ENCODE data around the gene NXPH1.

NXPH1 gene

DNA sequence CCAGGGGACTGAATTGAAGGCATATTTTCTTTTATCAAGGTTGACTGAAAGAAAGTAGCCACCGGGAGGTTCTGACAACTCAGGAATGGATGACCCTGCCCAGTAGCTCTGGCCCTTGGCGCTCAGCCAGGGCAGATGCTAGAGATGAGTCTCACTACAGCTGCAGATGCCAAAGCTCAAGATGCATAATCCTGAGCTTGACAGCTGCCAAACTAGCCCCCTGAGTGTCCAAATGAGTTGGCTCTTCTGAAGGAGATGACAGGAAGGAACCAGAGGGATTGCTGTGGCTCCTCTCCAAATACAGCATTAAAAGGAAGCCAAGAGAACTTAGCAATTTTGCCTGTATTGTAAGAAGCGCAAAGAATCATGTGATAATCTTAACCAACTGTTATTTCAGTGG lies 78.4 kb downstream of the NXPH1 start:
- no peak for DNase-seq

DNA sequence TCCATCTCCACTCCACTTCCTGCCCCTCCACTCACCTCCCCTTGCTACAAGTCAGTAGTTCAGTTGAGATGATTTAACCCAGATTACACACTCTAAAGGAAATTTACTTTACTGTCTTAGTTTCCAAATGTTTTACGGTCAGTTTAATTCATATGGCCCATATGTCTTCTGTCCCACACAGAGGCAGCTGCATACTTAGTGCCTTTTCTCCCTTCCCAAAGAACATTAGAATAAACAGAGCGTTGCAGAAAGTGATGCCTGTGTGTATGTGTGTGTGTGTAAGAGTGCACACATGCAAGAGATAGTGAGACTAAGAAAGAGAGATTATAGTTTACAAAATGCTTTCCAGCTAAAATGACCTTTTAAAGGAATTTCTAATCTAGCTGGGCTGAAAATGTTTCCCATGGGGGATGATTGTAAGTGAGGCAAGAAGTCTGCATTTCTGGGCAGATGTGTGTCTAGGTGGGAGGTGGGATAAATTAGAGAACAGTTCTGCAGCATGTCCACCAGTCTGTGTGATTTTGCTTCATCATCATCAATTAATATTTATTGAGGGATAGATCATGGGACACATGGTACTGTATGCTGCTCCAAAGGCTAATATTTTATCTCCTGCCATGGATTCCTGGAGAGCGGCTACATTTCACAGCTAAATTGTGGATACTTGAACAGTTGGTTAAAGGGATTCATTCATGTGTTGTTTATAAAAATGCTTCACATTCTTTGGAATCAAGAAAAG lies 81.5 kb downstream of the NXPH1 start:
- no peak for DNase-seq

DNA sequence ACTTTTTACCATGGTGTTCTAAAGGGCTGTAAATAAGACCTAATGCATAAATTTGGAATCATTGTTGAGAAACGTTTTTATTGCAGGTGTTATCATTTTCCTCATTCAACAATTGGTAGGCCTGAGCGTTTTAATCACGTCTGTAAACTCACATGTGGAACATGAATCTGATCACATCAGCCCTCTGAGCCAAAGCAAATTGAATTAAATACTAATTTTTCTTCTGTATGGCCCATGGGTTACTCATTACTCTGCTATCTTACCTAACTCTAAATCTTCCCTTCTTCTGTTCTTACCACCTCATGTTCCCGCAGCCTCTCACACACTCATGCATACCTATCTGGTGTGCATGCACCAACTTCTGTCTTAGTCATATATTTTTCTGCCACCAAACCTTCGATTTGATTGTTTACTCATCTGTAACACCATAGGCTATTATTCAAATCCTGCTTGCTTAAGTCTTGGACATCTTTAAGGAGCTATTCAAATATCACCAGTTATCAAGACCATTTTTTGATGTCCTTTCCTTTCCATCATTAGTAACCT lies 82.3 kb downstream of the NXPH1 start:
- DNase-seq, result no peak

DNA sequence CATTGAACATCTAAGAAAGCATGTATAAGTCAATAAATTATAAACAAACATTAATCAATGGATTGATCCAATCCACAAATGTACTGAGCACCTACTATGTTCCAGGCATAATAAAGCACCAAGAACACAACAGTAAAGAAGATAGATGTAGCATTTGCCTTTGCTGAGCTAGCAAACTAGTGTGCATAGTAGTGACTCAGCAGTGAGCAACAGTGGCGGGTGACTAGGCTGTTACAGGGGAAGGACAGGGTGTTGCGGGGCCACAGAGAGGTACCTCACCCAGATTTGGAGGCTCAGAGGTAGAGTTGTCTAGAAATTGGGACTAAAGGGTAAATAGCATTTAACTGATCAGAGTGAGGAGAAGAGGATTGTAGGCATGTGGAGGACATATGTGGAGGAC lies 83.6 kb downstream of the NXPH1 start:
- DNase-seq, result no peak

DNA sequence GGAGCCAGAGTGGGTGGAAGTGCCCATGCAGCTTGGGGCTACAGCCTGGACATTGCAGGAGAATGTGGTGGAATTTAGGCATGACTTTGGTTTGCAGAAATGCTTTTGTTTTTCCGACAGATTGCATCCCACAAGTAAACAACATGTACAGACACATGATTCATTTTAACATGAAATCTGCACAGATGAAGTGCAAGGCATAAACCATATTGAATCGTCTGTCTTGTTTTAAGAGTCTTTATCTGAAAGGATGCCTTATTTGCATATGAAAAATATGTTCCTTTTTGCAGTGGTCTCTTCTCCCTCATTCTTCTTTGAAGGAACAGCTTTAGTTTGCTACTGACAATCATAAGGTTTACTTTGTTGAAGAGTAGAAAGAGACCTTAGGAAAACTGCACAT lies 94.9 kb downstream of the NXPH1 start:
- DNase-seq, result no peak

DNA sequence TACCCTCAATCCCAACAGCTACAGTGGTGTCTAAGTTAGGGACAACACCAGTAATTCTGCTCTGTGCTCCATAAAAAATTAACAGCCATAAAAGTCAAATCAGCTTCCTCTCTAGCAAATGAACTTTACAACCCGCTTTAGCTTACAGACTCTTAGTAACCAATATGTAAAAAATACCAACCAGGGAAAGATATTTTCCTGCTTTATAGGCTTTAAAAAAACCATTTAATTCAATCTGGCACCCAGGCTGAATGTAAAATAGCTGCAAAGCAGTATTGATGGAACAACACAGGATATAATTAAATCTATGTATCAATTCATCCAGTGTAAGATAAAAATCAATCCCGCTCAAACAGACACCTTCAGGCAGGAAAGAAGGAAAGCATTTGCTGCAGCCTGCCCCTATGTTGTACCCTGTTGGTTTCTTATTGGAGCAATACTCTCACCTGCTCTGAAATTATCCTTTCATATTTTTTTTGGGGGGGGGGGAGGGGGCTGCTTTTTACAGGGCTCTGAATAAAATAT lies 98.6 kb downstream of the NXPH1 start:
- DNase-seq, result no peak

DNA sequence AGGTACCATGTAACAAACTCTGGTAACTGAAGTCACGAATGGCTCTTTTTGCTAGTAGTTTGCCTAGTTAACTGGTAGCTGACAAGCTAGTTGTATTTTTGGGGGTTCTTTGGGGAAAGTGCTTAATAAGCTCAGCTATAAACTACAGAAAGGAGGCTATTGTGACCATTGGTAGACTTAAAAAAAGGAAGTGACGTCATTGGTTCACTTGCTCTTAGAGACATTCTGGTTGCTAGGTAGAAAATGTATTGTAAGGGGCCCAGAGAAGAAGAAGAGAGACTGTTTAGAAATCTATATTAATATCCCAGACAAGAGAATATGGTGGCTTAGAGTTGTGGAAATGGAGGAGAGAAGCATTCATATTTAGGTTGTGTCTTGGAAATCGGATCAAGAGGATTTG lies 103.0 kb downstream of the NXPH1 start:
- no peak for DNase-seq

DNA sequence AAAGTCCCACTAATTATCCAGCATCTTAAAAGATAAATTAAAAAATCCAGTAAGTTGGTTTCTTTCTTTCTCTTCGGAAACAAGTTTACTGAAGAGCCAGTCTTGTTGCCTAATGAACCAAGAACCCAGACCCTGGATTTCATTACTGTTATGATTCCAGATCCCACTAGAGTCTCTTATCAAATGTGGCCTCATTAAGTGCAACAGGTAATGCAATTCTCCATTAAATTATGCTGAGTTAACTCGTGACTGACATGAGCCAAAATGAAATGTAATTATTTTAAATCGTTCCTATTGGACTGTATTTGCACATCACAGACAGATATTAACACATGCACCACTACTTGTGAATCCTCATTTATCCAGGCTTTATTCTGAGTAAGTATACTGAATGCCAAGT lies 115.6 kb downstream of the NXPH1 start:
- DNase-seq, result no peak

DNA sequence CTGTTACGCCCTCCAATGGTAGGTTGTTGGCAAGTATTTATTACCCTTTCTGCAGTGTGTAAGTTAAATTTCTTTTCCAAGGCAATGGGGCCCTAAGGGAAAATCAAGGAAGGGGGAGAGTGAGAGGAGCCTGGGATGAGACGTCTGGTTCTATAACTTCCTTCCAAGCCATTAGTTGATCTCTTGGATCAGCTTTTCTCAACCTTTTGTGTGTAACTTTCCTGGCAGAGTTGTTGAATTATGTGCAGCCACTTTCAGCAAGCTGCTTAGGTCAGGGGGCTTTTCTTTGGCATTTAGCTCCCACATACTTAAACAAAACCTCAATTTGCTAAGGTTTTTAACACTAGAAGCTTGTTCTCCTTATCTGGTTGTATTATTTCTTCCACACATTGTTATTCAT lies 127.1 kb downstream of the NXPH1 start:
- no peak for DNase-seq

DNA sequence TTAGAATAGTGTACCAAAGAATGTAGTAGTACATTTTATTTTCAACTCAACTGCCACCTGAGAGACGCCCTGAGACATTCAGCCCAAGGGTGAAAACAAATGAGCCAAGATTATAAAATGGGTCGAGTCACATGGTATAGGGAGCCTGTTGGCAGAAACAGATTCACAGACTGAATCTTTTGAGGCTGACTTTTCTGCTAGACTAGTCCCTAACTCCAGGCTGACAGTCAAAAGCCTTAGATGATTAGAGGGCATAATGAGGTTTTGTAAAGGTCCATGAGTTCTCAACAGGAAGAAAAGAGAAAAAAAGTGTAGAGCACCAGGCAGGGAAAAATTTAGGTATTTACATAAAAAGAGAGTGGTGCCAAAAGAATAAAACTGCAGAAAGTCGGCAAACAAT lies 128.0 kb downstream of the NXPH1 start:
- DNase-seq, result no peak

DNA sequence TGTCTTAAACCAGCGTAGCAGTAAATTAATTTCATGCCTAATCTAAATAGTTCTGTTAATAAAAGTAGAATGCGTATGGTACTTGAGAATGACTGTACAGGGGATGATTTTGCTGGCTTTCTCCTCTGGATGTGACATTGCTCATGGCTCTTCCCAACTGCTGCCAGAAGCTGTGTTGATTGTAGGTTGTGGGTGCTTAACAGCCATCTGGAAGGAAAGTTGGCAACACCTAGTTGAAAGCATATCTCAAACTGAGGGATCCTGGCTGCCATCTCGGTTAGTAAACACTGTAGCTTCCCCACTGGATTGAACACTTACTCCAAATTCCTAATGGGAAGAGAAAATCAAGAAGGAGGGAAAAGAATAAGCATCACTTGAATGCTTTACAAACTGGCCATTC lies 130.9 kb downstream of the NXPH1 start:
- DNase-seq, result peak; percentile 78

DNA sequence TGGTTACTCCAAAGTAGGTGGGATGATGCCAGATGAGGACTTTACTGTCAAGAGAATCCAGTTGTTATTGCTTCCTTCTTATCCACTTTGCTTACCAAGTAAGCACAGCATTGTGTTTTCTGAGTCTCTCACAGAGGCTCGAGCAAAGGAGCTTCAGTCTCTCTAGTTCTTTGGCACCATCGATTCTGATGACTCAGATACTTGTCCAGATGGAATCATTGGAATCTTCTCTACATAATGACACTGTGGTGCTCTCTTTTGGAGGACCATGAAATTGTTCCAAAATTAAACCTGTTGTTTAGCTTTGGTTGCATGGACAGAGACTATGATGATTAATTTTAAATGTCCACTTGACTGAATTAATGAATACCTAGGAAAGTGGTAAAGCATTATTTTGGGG lies 132.6 kb downstream of the NXPH1 start:
- DNase-seq, result no peak

DNA sequence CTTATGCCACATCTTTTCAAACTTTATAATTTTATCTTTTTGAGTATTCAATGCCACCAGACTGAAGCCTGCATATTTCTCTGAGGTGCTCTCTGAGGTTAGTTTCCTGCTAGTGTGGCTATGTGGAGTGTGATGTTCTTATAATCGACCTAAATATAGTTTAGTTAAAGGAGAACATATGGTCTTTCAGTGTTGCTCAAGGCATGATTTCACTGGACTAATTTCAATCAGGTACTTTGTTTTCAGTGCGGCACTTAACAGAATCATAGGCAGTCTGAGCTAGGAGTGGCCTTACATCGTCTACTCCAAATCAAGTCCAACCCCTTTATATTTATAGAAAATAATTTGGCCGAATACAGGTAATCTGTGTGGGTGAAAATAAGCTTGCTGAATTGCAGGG lies 134.2 kb downstream of the NXPH1 start:
- no peak for DNase-seq

DNA sequence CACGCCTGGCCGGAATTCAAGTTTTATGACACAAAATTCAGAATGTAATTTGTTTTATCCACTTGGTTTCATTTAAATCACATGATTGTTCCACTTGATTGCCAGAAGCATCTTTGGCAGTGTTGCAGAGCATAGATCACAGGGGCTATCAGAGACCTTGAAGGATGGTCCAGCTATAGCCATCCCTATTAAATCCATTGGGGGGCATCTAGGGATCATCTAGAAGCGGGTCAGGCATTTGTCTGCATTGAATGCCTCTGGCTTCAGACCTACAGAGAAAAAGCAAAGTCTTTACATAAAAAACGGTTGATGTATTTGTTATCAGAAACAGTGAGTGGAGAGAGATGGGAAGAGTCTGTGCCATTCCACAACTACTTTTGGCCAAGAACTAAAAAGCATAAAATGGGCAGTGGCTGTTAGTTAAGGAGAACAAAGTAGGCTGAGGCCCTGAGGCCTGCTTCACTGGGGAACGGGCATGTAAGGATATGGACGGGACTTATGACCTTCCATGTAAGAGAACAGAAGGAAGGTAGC lies 146.3 kb downstream of the NXPH1 start:
- no peak for DNase-seq

DNA sequence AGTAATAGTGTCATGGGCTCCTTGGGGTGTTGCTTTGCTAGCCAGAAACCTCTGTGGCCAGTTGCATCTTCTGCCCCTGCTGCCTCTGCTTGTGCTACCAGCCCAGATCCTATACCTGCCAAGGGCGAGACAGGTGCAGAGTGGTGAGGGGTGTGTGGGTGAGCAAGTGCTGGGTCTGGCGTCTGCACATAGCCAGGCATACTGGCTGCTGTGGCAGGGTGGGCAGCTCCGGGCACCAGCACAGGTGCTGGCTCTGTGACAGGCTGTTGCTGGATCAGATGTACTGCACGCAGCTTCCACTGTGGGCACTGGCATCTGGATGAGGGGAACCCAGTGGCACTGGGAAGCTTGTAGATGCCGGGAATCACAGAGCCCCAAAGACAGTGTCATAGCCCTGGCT lies 148.4 kb downstream of the NXPH1 start:
- DNase-seq, result no peak

DNA sequence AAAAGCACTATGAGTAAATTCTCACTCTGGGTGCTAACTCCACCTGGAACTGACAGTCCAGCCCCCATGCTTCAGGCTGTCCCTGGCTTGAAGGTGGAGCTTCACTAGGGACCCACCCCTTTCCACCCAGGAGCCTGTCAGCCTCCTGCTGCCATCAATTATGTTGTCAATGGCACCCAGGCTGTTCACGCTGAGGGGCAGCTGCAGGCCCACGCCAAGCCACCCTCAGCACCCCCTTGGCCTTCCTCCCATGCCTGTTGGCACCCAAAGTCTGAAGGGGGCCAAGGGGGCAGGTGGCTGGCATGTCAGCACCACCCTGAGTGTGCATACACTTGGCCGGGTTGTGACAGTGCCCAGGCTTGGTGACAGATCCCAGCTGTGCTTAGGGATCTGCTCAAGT lies 149.3 kb downstream of the NXPH1 start:
- DNase-seq, result no peak

DNA sequence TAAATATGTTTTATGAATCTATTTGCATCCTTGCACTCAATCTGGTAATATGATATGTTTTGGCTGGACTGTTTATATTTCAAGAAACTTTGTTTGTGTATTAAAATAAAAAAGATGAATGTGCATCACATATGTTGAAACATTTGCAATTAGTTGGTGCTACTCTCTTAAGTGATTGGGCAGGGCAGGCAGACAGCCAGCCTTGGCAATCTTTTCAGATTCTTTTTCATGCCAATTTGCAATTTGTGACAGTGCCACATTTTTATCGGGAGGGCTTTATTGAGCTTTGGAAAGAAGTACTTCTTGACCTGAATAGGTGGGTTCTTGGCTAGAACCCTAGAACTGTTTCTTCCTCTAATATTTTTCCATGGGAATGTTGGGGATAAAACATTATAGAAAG lies 152.2 kb downstream of the NXPH1 start:
- DNase-seq, result no peak

DNA sequence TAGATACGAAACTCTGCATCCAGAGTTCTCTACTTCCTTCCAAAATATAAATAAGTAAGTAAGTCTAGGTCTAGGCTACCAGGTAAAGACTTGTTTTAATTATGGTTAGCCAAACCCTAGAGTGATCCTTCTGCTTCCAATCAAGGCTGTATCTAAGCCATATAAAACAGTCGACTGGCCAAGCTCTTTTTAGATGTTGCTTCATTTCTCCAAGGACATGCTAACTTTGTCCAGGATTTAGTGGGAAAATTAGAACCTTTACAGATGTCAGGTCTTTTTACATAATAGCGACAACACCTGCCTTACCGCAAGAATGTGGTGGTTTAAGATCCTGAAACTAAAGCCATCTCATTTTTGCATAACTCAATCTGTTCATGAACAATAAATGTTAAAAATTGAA lies 156.8 kb downstream of the NXPH1 start:
- no peak for DNase-seq

DNA sequence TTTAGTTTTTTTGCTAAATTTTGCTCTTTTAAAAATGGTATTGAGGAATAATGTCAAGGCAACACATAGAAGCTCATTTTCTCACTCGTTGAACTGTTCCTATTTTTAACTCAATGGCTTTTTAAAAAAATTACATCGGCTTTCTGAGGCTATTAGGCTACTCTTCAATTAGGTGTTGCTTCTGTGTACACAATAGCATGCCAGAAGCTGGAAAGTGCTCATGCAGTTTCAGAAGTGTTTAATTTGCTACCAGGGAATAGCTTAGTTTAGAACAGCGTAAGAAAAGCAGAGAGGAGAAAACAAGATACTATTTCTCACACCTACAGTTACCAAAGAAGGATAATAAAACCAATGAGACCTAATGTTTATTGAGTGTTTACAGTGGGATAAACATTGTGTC lies 157.4 kb downstream of the NXPH1 start:
- DNase-seq, result no peak

DNA sequence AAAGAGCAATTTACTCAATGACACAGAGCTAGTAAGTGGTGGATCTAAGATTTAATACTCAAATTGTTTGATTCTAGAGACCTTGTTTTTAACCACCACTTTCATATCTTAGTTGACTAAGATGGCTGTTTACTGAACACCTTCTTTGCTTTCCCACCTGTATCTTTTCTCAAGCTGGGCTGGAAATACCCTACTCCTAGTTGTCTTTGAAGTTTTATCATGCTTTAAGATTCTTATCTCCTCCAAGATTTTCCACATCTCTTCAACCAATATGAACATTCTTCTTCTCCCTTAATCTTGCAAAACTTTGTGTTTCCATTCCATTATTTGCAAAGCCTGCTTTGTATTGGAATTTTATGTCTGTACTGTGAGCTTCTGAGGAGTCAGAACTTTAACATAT lies 157.9 kb downstream of the NXPH1 start:
- DNase-seq, result no peak

DNA sequence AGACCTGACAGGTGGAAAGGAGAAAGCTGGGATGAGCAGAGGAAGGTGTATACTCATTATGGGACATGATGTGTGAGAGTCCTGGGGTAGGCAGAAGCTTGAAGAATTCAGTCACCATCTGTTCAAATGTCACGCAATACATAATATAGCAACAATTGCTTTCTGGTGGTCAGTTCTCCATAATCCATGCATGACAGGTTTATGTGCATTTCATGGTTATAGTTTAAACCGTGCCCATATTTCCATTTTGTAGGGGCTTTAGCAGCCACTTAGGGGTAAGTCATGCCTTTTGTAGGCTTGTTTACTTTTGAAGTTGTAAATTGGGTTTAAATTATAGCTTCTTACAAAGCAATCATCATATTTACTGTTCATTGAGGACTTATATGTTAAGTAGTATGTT lies 158.8 kb downstream of the NXPH1 start:
- no peak for DNase-seq

DNA sequence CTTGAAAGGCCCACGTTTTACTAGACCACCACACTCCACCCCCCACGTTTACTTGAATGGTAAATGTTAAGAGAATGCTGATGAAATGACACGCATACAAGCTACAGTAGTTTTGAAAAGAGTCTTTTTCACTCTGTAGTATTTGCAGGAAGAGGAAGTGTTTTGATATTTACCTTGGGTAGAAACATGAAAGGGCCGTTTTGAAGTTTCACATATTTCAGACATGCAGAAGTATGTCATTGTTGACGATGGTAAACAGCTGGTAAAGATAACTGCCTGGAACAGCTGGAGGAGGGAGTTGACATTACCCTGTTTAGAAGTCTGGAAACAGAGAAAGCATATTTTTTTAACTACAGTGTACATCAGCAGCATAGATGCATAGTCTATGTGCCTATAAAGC lies 160.7 kb downstream of the NXPH1 start:
- no peak for DNase-seq

DNA sequence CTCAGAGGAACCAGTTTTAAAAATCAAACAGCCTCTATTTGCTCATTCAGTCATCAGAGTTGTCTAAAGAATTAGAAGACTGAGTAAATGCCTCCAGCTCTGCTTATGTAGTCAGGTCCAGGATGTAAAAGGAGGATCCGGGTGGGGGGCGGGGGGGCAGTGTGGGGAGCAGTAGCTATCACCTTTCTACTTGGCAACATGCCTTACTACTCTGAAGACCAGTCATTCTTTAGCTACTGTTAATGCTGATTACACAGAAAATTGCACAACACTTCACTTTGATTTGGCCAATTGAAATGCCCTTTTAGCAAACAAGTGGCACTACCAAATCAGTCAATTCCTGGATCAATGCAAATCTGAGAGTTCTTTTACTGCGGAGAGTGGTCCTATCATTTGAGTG lies 164.2 kb downstream of the NXPH1 start:
- no peak for DNase-seq

DNA sequence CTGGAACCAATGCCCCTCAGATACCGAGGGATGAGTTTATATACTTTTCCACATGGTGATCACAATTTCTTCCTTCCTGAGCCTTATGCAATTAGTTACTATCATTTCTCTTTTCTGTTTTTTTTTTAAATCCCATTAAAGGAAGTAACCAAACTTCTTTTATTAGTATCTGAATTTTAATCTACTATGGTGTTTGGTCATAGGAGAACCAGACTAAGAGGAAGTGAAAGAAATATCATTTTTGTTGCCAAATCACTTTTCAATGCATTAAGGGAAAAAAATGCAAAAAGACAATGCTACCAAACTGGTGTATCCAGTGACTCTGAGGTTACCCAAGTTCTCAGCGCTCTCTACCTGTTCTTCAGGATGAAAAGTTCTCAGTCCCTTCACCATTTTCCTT lies 167.7 kb downstream of the NXPH1 start:
- no peak for DNase-seq

DNA sequence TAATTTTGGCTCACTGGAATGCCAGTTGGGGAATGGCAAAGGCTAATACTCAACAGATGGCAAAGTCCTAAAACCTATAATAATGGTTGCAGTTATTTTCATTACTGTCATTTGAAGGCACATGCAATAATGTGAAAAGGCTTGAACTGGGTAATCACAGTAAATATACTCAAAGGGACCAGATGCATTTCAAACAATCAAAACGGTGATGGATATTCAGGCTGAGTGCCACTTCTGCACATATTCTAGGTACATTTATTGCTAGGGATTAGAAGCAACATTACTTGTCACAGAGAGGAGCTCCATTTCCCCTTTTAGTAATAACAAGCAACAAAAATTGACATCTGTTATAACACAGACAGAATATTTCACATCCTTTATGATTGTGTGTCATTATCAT lies 171.8 kb downstream of the NXPH1 start:
- DNase-seq, result peak; percentile 64
